Measurements from ENCODE around the gene GPR50. TPM values are rescaled to one million over a fixed set of nuclear protein-coding genes. Genes with fewer than 3 reads are reported as not detected.

The GPR50 gene
- total and polyA plus RNA-seq, 2 of the 8 experiments (the other 6 are each of a cell fraction or from before 2014, with no cell fraction given) = 1.6 to 1.9 TPM

GRCh38 chrX:151225843-151226242, 49.5 kb downstream of the GPR50 start:
- H2AFZ ChIP-seq (ENCODE audit: low read length) = no peak overlapping the region
- no peak overlapping the region for H3K14ac ChIP-seq (ENCODE audit: insufficient read length)
- 57% methylated on average over 1 of the region's 1 CpG; no CpG with 5 or more reads in 1 of the 2 experiments for WGBS, 2 experiments (ENCODE audit: extremely low coverage in 1 of 2, insufficient coverage in 1 of 2, insufficient read length in 1 of 2, insufficient replicate concordance in 2 of 2, low coverage in 1 of 2, low lambda C conversion rate in 2 of 2, missing lambda C conversion rate in 1 of 2)

More at GRCh38 chrX:151225843-151226242, 49.5 kb downstream of the GPR50 start:
- Histone ChIP-seq H3K4me3 (ENCODE audit: extremely low read depth in 1 of 4, insufficient read depth in 2 of 4, low read depth in 3 of 4, low read length in 4 of 4) (no peak overlapping the region), H4K91ac (replicated peaks; ENCODE audit: insufficient read length, low read length) (no peak overlapping the region), H4K20me1 (replicated peaks in 1 of 2; ENCODE audit: control insufficient read depth in 1 of 2, insufficient read depth in 2 of 2, low read length in 2 of 2) (no peaks in the 10 kb centered on the region), H4K5ac (ENCODE audit: insufficient read length, low read depth, low read length) (no peak overlapping the region), H3K27ac (ENCODE audit: low read depth, low read length) (no peak overlapping the region), H3K36me3 (ENCODE audit: control insufficient read depth in 2 of 4, insufficient read depth in 4 of 4, low read length in 3 of 4) (no peaks in the 10 kb centered on the region), H2BK5ac (ENCODE audit: low read depth, low read length) (no peak overlapping the region), H3K4ac (replicated peaks; ENCODE audit: insufficient read length, low read depth, low read length) (no peak overlapping the region), H3K23me2 (ENCODE audit: low read depth, low read length) (no peaks in the 10 kb centered on the region; the same call in 1 of the 2 replicates), H3K9ac (replicated peaks in 1 of 4; ENCODE audit: extremely low read depth in 1 of 4, low read depth in 3 of 4, low read length in 3 of 4) (no peak overlapping the region), H3K79me2 (ENCODE audit: control insufficient read depth in 1 of 2, insufficient read depth in 2 of 2, low read length in 2 of 2) (no peaks in the 10 kb centered on the region), H2BK15ac (ENCODE audit: low read length) (no peak overlapping the region), H3K79me1 (ENCODE audit: low read depth, low read length) (no peaks in the 10 kb centered on the region), H3K18ac (ENCODE audit: extremely low read depth, low read length) (no peak overlapping the region), H3K4me2 (ENCODE audit: insufficient read depth in 1 of 2, low read depth in 2 of 2, low read length in 2 of 2) (no peak overlapping the region), H3K4me1 (replicated peaks in 1 of 4; ENCODE audit: control insufficient read depth in 3 of 4, insufficient read depth in 4 of 4, low read length in 3 of 4) (peaks cover 0 to 8% (median 4%) of the 10 kb centered on the region in 4 experiments; a peak in 4 of 7 replicates), H4K8ac (ENCODE audit: extremely low read depth, insufficient read depth, low read length) (no peak overlapping the region), H3K27me3 (replicated peaks in 1 of 4; ENCODE audit: control insufficient read depth in 3 of 4, extremely low read depth in 1 of 4, insufficient read depth in 3 of 4, low read length in 3 of 4) (peaks cover 0 to 6% (median 2%) of the 10 kb centered on the region in 4 experiments; a peak in 3 of 7 replicates), H2BK20ac (ENCODE audit: low read length) (no peak overlapping the region), H3K23ac (ENCODE audit: insufficient read length) (no peak overlapping the region), H3K9me3 (ENCODE audit: insufficient read depth in 2 of 2, low read depth in 1 of 2, low read length in 1 of 2) (no peaks in the 10 kb centered on the region), H2BK120ac (replicated peaks; ENCODE audit: low read depth, low read length) (no peak overlapping the region), H2AK5ac (ENCODE audit: low read depth, low read length) (no peak overlapping the region), H2BK12ac (ENCODE audit: low read depth, low read length) (no peak overlapping the region), H3K56ac (replicated peaks; ENCODE audit: insufficient read length, low read depth, low read length) (no peak overlapping the region)
- TF ChIP-seq EP300 (IDR thresholded peaks at IDR 0.05; ENCODE audit: borderline replicate concordance in 1 of 2, low read depth in 2 of 2, low read length in 2 of 2) (no peak), SIRT6 (IDR thresholded peaks at IDR 0.05; ENCODE audit: low read length) (no peak), RNF2 (IDR thresholded peaks at IDR 0.05; ENCODE audit: borderline replicate concordance, low read depth, low read length, missing control alignments, poor library complexity, severe bottlenecking) (no peak), GABPA (IDR thresholded peaks at IDR 0.05; ENCODE audit: borderline replicate concordance, insufficient read depth, low read length) (no peak), POLR2AphosphoS5 (IDR thresholded peaks at IDR 0.05; ENCODE audit: low read depth, low read length) (no peak), CTBP2 (IDR thresholded peaks at IDR 0.05; ENCODE audit: borderline replicate concordance, insufficient read depth, insufficient read length, low read length) (no peak)
- TF ChIP-seq, protein P1, sequence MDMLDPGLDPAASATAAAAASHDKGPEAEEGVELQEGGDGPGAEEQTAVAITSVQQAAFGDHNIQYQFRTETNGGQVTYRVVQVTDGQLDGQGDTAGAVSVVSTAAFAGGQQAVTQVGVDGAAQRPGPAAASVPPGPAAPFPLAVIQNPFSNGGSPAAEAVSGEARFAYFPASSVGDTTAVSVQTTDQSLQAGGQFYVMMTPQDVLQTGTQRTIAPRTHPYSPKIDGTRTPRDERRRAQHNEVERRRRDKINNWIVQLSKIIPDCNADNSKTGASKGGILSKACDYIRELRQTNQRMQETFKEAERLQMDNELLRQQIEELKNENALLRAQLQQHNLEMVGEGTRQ (IDR thresholded peaks at IDR 0.05; ENCODE audit: low read length) = no peak
- DNase-seq (ENCODE audit: low read depth in 1 of 2, low spot score in 2 of 2) = no peak
- CTCF ChIA-PET (ENCODE audit: partially characterized antibody) = no interaction called here
- POLR2A ChIA-PET (ENCODE audit: partially characterized antibody) = no interaction called here
- peak; percentile 58 for FAIRE-seq
